GM19467 (cell line): ENCODE results near the gene ACTMAP.

ENCODE experiments used
- ATAC-seq: cut with Tn5 transposase; IDR thresholded peaks from one replicate; pipeline ENCODE4 v1.9.1; 2021; ENCODE audit warnings: mild to moderate bottlenecking, moderate library complexity; ENCODE audit not compliant: unreplicated experiment

Gene ACTMAP

GRCh38 chr19:40721936-40722661 is 28.2 kb downstream of the ACTMAP start:
- ATAC-seq = no peak

GRCh38 chr19:40721140-40721486 is 29.2 kb downstream of the ACTMAP start:
- ATAC-seq = no peak

- ATAC-seq = no peak
These were observed 30.8 kb downstream of the ACTMAP start for GRCh38 chr19:40719414-40719894.

- ATAC-seq = no peak
These were observed 31.4 kb downstream of the ACTMAP start for GRCh38 chr19:40718774-40719391.

GRCh38 chr19:40717880-40718773 is 32.1 kb downstream of the ACTMAP start:
- no peak for ATAC-seq

GRCh38 chr19:40717325-40717879 is 32.9 kb downstream of the ACTMAP start:
- no peak for ATAC-seq

- peak; percentile 66 for ATAC-seq
These were observed 33.6 kb downstream of the ACTMAP start, which contains the start of the genes COQ8B and ITPKC for GRCh38 chr19:40716482-40717324. Gene COQ8B, minus strand, starts transcription at chr19:40716886. Its CDS starts 2,254 bp downstream, at chr19:40714632. Gene ITPKC, plus strand, starts transcription at chr19:40717112. Its CDS starts 24 bp downstream, at chr19:40717136.

- ATAC-seq = no peak
These were observed 34.2 kb downstream of the ACTMAP start for GRCh38 chr19:40716031-40716481.

GRCh38 chr19:40714441-40715299 is 35.6 kb downstream of the ACTMAP start:
- ATAC-seq = peak; percentile 42

GRCh38 chr19:40713939-40714338 is 36.3 kb downstream of the ACTMAP start:
- no peak for ATAC-seq

- ATAC-seq = no peak
These were observed 40.5 kb downstream of the ACTMAP start for GRCh38 chr19:40709817-40710216.

GRCh38 chr19:40707615-40708014 is 42.7 kb downstream of the ACTMAP start:
- ATAC-seq = no peak

- no peak for ATAC-seq
These were observed 44.2 kb downstream of the ACTMAP start for GRCh38 chr19:40705950-40706619.

- ATAC-seq = no peak
These were observed 45.0 kb downstream of the ACTMAP start for GRCh38 chr19:40705362-40705651.

- ATAC-seq = no peak
These were observed 45.6 kb downstream of the ACTMAP start for GRCh38 chr19:40704491-40705361.

- no peak for ATAC-seq
These were observed 47.1 kb downstream of the ACTMAP start for GRCh38 chr19:40703029-40703755.
